Stimulated activated naive B cell treated with anti-CD40 and anti-IgM and Interleukin-4, amounts not matched to agents 10 μg/mL and 1 μg/mL and 100 μg/mL, for 72 hours (primary cell): ENCODE data around the gene NUDC.
"Not testable (repeated sequence)": the region's sequence is repeated elsewhere in the genome, so short reads cannot be mapped to it uniquely, and the experiment has no call there.

Experiments
- ATAC-seq, 2 donors: fragments of 150-1000 bp; cut with Tn5 transposase; replicated peaks; 2 replicates each; pipeline ENCODE4 v1.10.0; 2021; ENCODE audit warnings: moderate library complexity in 1 of 2
- DNase-seq: peaks from one replicate; pipeline ENCODE4 v3.0.0; 2021
- H3K27ac Mint-ChIP-seq: one replicate; pipeline ENCODE4 v1.8.0; 2022; ENCODE audit warnings: mild to moderate bottlenecking, mixed read lengths
- H3K27me3 Mint-ChIP-seq, 2 donors: one replicate each; pipeline ENCODE4 v1.8.0; 2022; ENCODE audit warnings: mixed read lengths in 2 of 2
- H3K36me3 Mint-ChIP-seq, 2 donors: one replicate each; pipeline ENCODE4 v1.8.0; 2022; ENCODE audit warnings: mixed read lengths in 2 of 2, mild to moderate bottlenecking in 1 of 2
- H3K4me1 Mint-ChIP-seq, 2 donors: one replicate each; pipeline ENCODE4 v1.8.0; 2022; ENCODE audit warnings: mixed read lengths in 2 of 2, mild to moderate bottlenecking in 1 of 2
- H3K4me3 Mint-ChIP-seq, 2 donors: one replicate each; pipeline ENCODE4 v1.8.0; 2022; ENCODE audit warnings: mild to moderate bottlenecking in 2 of 2, mixed read lengths in 2 of 2, moderate library complexity in 1 of 2
- H3K9me3 Mint-ChIP-seq, 2 donors: one replicate each; pipeline ENCODE4 v1.8.0; 2022; ENCODE audit warnings: mixed read lengths in 2 of 2, mild to moderate bottlenecking in 1 of 2

Gene NUDC

GRCh38 chr1:26972821-26973220 is 51.3 kb downstream of the NUDC start:
- H3K27me3 Mint-ChIP-seq: peaks cover 25 to 26% of the 10 kb centered on the region in 2 donors
- ATAC-seq: no peak
- no peaks in the 10 kb centered on the region for H3K36me3 Mint-ChIP-seq
- no peaks in the 10 kb centered on the region for H3K9me3 Mint-ChIP-seq
- H3K27ac Mint-ChIP-seq: no peak overlapping the region
- no peak overlapping the region for H3K4me3 Mint-ChIP-seq
- no peak for DNase-seq
- peaks cover 0 to 7% of the 10 kb centered on the region in 2 donors for H3K4me1 Mint-ChIP-seq

- no peaks in the 10 kb centered on the region for H3K9me3 Mint-ChIP-seq
- DNase-seq (no peak), ATAC-seq (no peak)
- H3K4me1 Mint-ChIP-seq: peaks cover 0 to 7% of the 10 kb centered on the region in 2 donors
- H3K36me3 Mint-ChIP-seq: peaks cover 0 to 3% of the 10 kb centered on the region in 2 donors
- H3K27ac Mint-ChIP-seq: no peak overlapping the region
- peaks cover 15 to 27% of the 10 kb centered on the region in 2 donors for H3K27me3 Mint-ChIP-seq
- no peak overlapping the region for H3K4me3 Mint-ChIP-seq
Measured at GRCh38 chr1:26976621-26977510, 55.3 kb downstream of the NUDC start.

GRCh38 chr1:26978901-26979300 is 57.4 kb downstream of the NUDC start:
- no peaks in the 10 kb centered on the region for H3K9me3 Mint-ChIP-seq
- DNase-seq: no peak
- no peaks in the 10 kb centered on the region for H3K4me1 Mint-ChIP-seq
- H3K27me3 Mint-ChIP-seq: peaks cover 13 to 22% of the 10 kb centered on the region in 2 donors
- no peak for ATAC-seq
- no peak overlapping the region for H3K4me3 Mint-ChIP-seq
- peaks cover 0 to 3% of the 10 kb centered on the region in 2 donors for H3K36me3 Mint-ChIP-seq
- no peak overlapping the region for H3K27ac Mint-ChIP-seq

GRCh38 chr1:26981146-26981846 is 59.8 kb downstream of the NUDC start:
- Mint-ChIP-seq H3K4me3 (no peak overlapping the region), H3K27me3 (peaks cover 14 to 25% of the 10 kb centered on the region in 2 donors), H3K4me1 (no peaks in the 10 kb centered on the region), H3K36me3 (peaks cover 0 to 3% of the 10 kb centered on the region in 2 donors), H3K27ac (no peak overlapping the region), H3K9me3 (no peaks in the 10 kb centered on the region)
- DNase-seq: no peak
- no peak for ATAC-seq

GRCh38 chr1:26983863-26984262 is 62.3 kb downstream of the NUDC start:
- ATAC-seq: no peak
- Mint-ChIP-seq H3K9me3 (no peaks in the 10 kb centered on the region), H3K27me3 (peaks cover 14 to 28% of the 10 kb centered on the region in 2 donors), H3K27ac (no peak overlapping the region), H3K4me1 (no peaks in the 10 kb centered on the region), H3K36me3 (peaks cover 0 to 3% of the 10 kb centered on the region in 2 donors), H3K4me3 (no peak overlapping the region)
- no peak for DNase-seq

GRCh38 chr1:26984291-26984690 is 62.7 kb downstream of the NUDC start:
- no peak for DNase-seq
- Mint-ChIP-seq H3K36me3 (peaks cover 0 to 3% of the 10 kb centered on the region in 2 donors), H3K27ac (no peak overlapping the region), H3K27me3 (peaks cover 14 to 25% of the 10 kb centered on the region in 2 donors), H3K4me3 (no peak overlapping the region), H3K4me1 (no peaks in the 10 kb centered on the region), H3K9me3 (no peaks in the 10 kb centered on the region)
- ATAC-seq: no peak

GRCh38 chr1:26986658-26987057 is 65.1 kb downstream of the NUDC start:
- H3K36me3 Mint-ChIP-seq: no peaks in the 10 kb centered on the region
- H3K9me3 Mint-ChIP-seq: no peaks in the 10 kb centered on the region
- peaks cover 22 to 41% of the 10 kb centered on the region in 2 donors for H3K27me3 Mint-ChIP-seq
- H3K27ac Mint-ChIP-seq: no peak overlapping the region
- peaks cover 4 to 6% of the 10 kb centered on the region in 2 donors for H3K4me1 Mint-ChIP-seq
- ATAC-seq (no peak), DNase-seq (no peak)
- no peak overlapping the region for H3K4me3 Mint-ChIP-seq

- H3K27me3 Mint-ChIP-seq: peaks cover 25 to 41% of the 10 kb centered on the region in 2 donors
- DNase-seq, ATAC-seq, H3K36me3 Mint-ChIP-seq, H3K27ac Mint-ChIP-seq, H3K4me3 Mint-ChIP-seq, H3K9me3 Mint-ChIP-seq: not testable (repeated sequence)
- H3K4me1 Mint-ChIP-seq: peaks cover 9 to 15% of the 10 kb centered on the region in 2 donors
Measured at GRCh38 chr1:26989403-26990109, 68.0 kb downstream of the NUDC start.

- Mint-ChIP-seq H3K36me3 (no peaks in the 10 kb centered on the region), H3K27me3 (peaks cover 45 to 55% of the 10 kb centered on the region in 2 donors), H3K4me3 (no peak overlapping the region), H3K9me3 (no peaks in the 10 kb centered on the region), H3K27ac (no peak overlapping the region), H3K4me1 (peaks cover 9 to 15% of the 10 kb centered on the region in 2 donors)
- ATAC-seq (no peak), DNase-seq (no peak)
Measured at GRCh38 chr1:26991310-26992116, 70.0 kb downstream of the NUDC start.

GRCh38 chr1:26993237-26994019 is 71.9 kb downstream of the NUDC start, which contains the start of gene TRNP1:
TSS of gene TRNP1 (plus strand) at chr1:26993692. CDS start at chr1:26993787, 95 bp downstream.
- ATAC-seq: peak; percentile 71
- H3K27ac Mint-ChIP-seq: peak within 1 kb of the TSS; percentile 51
- no peaks in the 10 kb centered on the region for H3K36me3 Mint-ChIP-seq
- H3K27me3 Mint-ChIP-seq: peaks cover 51 to 63% of the 10 kb centered on the region in 2 donors
- peaks cover 15 to 24% of the 10 kb centered on the region in 2 donors for H3K4me1 Mint-ChIP-seq
- peak; percentile 45 for DNase-seq
- peak within 1 kb of the TSS; percentile 80 to 81 for H3K4me3 Mint-ChIP-seq
- H3K9me3 Mint-ChIP-seq: no peaks in the 10 kb centered on the region

- peaks cover 15 to 24% of the 10 kb centered on the region in 2 donors for H3K4me1 Mint-ChIP-seq
- H3K9me3 Mint-ChIP-seq: no peaks in the 10 kb centered on the region
- ATAC-seq: peak; percentile 48 to 52
- no peak overlapping the region for H3K27ac Mint-ChIP-seq
- peaks cover 51 to 63% of the 10 kb centered on the region in 2 donors for H3K27me3 Mint-ChIP-seq
- H3K36me3 Mint-ChIP-seq: no peaks in the 10 kb centered on the region
- DNase-seq: no peak
- peak overlapping the region; percentile 66 to 81 for H3K4me3 Mint-ChIP-seq
Measured at GRCh38 chr1:26994020-26994786, 72.7 kb downstream of the NUDC start.

GRCh38 chr1:26994787-26995517 is 73.4 kb downstream of the NUDC start:
- DNase-seq (no peak), ATAC-seq (no peak)
- Mint-ChIP-seq H3K4me3 (peak overlapping the region; percentile 66 to 71), H3K27ac (no peak overlapping the region), H3K36me3 (no peaks in the 10 kb centered on the region), H3K27me3 (peaks cover 47 to 56% of the 10 kb centered on the region in 2 donors), H3K4me1 (peaks cover 15 to 24% of the 10 kb centered on the region in 2 donors), H3K9me3 (no peaks in the 10 kb centered on the region)
